Measurements from ENCODE around the gene UBE2J2.

UBE2J2 gene

GRCh38 chr1:1239227-1239613, 34.4 kb downstream of the UBE2J2 start:
- ATAC-seq = no peak

- ATAC-seq = no peak
Measured at GRCh38 chr1:1238702-1239178, 34.9 kb downstream of the UBE2J2 start.

- ATAC-seq = peak; percentile 19 to 28
Measured at GRCh38 chr1:1237874-1238701, 35.6 kb downstream of the UBE2J2 start.

GRCh38 chr1:1236945-1237873, 36.4 kb downstream of the UBE2J2 start:
- ATAC-seq = no peak

GRCh38 chr1:1236176-1236763, 37.4 kb downstream of the UBE2J2 start:
- ATAC-seq = no peak

- no peak for ATAC-seq
Measured at GRCh38 chr1:1235016-1235744, 38.5 kb downstream of the UBE2J2 start.

- ATAC-seq = no peak
Measured at GRCh38 chr1:1234180-1234808, 39.4 kb downstream of the UBE2J2 start.

GRCh38 chr1:1233567-1233892, 40.1 kb downstream of the UBE2J2 start:
- ATAC-seq = no peak

- ATAC-seq = no peak
Measured at GRCh38 chr1:1232796-1233566, 40.7 kb downstream of the UBE2J2 start.

GRCh38 chr1:1232208-1232795, 41.4 kb downstream of the UBE2J2 start, which contains the start of gene B3GALT6:
Gene B3GALT6 (plus strand): TSS chr1:1232237. CDS start chr1:1232279, 42 bp downstream.
- ATAC-seq = no peak

- peak; percentile 94 to 96 for ATAC-seq
Measured at GRCh38 chr1:1231400-1232207, 42.0 kb downstream of the UBE2J2 start, which contains the start of gene SDF4. Gene SDF4 (minus strand): TSS chr1:1232001. CDS start chr1:1228772, 3,229 bp downstream.

GRCh38 chr1:1230656-1231399, 42.8 kb downstream of the UBE2J2 start:
- no peak for ATAC-seq

- no peak for ATAC-seq
Measured at GRCh38 chr1:1229770-1230169, 43.9 kb downstream of the UBE2J2 start.

- no peak for ATAC-seq
Measured at GRCh38 chr1:1228596-1229321, 44.9 kb downstream of the UBE2J2 start.

- ATAC-seq = no peak
Measured at GRCh38 chr1:1228187-1228586, 45.5 kb downstream of the UBE2J2 start.

GRCh38 chr1:1227386-1227785, 46.3 kb downstream of the UBE2J2 start:
- ATAC-seq = no peak

GRCh38 chr1:1226566-1227362, 46.9 kb downstream of the UBE2J2 start:
- no peak for ATAC-seq
